ENCODE data around the gene LRP1B. TPM values are rescaled to one million over a fixed set of nuclear protein-coding genes. Genes with fewer than 3 reads are reported as not detected.

LRP1B gene
- total RNA-seq, 2 experiments from 2014 or later: not detected

- ATAC-seq (no peak), DNase-seq (no peak)
- ChIA-PET CTCF (no interaction called here), POLR2A (no interaction called here)
- Mint-ChIP-seq H3K4me3 (no peak overlapping the region), H3K9me3 (ENCODE audit: low read depth) (peaks cover 13% of the 10 kb centered on the region), H3K4me1 (no peaks in the 10 kb centered on the region), H3K27me3 (no peaks in the 10 kb centered on the region), H3K36me3 (ENCODE audit: low read depth) (no peaks in the 10 kb centered on the region), H3K27ac (no peak overlapping the region)
- intact Hi-C loops (cut with DNase I, micrococcal nuclease): no loop called here
These were observed 789.4 kb downstream of the LRP1B start for GRCh38 chr2:141341444-141341843.

- Mint-ChIP-seq H3K36me3 (ENCODE audit: low read depth) (no peaks in the 10 kb centered on the region), H3K4me1 (no peaks in the 10 kb centered on the region), H3K27ac (no peak overlapping the region), H3K9me3 (ENCODE audit: low read depth) (peaks cover 5% of the 10 kb centered on the region), H3K27me3 (no peaks in the 10 kb centered on the region), H3K4me3 (no peak overlapping the region)
- DNase-seq: no peak
- intact Hi-C loops (cut with DNase I, micrococcal nuclease): no loop called here
- ChIA-PET POLR2A (no interaction called here), CTCF (no interaction called here)
- no peak for ATAC-seq
These were observed 799.7 kb downstream of the LRP1B start for GRCh38 chr2:141331127-141331526.

- POLR2A ChIA-PET: no interaction called here
- no peak for ATAC-seq
These were observed 800.9 kb downstream of the LRP1B start for GRCh38 chr2:141329964-141330363.

GRCh38 chr2:141323571-141323970 is 807.2 kb downstream of the LRP1B start:
- H3K4me3 Mint-ChIP-seq: no peak overlapping the region
- ChIA-PET CTCF (no interaction called here), POLR2A (no interaction called here)
- H3K4me1 Mint-ChIP-seq: no peaks in the 10 kb centered on the region
- H3K9me3 Mint-ChIP-seq (ENCODE audit: low read depth): peaks cover 8% of the 10 kb centered on the region
- DNase-seq: no peak
- intact Hi-C loops (cut with DNase I, micrococcal nuclease): no loop called here
- no peak for ATAC-seq
- H3K27me3 Mint-ChIP-seq: no peaks in the 10 kb centered on the region
- H3K27ac Mint-ChIP-seq: no peak overlapping the region
- H3K36me3 Mint-ChIP-seq (ENCODE audit: low read depth): no peaks in the 10 kb centered on the region

More at GRCh38 chr2:141329964-141330363, 800.9 kb downstream of the LRP1B start:
- no peaks in the 10 kb centered on the region for H3K36me3 Mint-ChIP-seq (ENCODE audit: low read depth)
- peaks cover 7% of the 10 kb centered on the region for H3K9me3 Mint-ChIP-seq (ENCODE audit: low read depth)
- intact Hi-C loops (cut with DNase I, micrococcal nuclease): no loop called here
- no peak overlapping the region for H3K27ac Mint-ChIP-seq
- CTCF ChIA-PET: no interaction called here
- H3K27me3 Mint-ChIP-seq: no peaks in the 10 kb centered on the region
- no peak overlapping the region for H3K4me3 Mint-ChIP-seq
- no peak for DNase-seq
- H3K4me1 Mint-ChIP-seq: no peaks in the 10 kb centered on the region

- intact Hi-C loops (cut with DNase I, micrococcal nuclease): no loop called here
- CTCF ChIA-PET: no interaction called here
- ATAC-seq (no peak), DNase-seq (no peak)
- Mint-ChIP-seq H3K36me3 (ENCODE audit: low read depth) (no peaks in the 10 kb centered on the region), H3K4me1 (no peaks in the 10 kb centered on the region), H3K27me3 (no peaks in the 10 kb centered on the region), H3K9me3 (ENCODE audit: low read depth) (peaks cover 5% of the 10 kb centered on the region), H3K4me3 (no peak overlapping the region), H3K27ac (no peak overlapping the region)
- POLR2A ChIA-PET: no interaction called here
These were observed 812.8 kb downstream of the LRP1B start for GRCh38 chr2:141317986-141318385.

GRCh38 chr2:141316606-141317005 is 814.2 kb downstream of the LRP1B start:
- Mint-ChIP-seq H3K9me3 (ENCODE audit: low read depth) (peaks cover 6% of the 10 kb centered on the region), H3K4me1 (no peaks in the 10 kb centered on the region), H3K27me3 (no peaks in the 10 kb centered on the region), H3K36me3 (ENCODE audit: low read depth) (no peaks in the 10 kb centered on the region), H3K4me3 (no peak overlapping the region), H3K27ac (no peak overlapping the region)
- CTCF ChIA-PET: no interaction called here
- DNase-seq (no peak), ATAC-seq (no peak)
- POLR2A ChIA-PET: no interaction called here
- intact Hi-C loops (cut with DNase I, micrococcal nuclease): no loop called here

- ATAC-seq: no peak
- intact Hi-C loops (cut with DNase I, micrococcal nuclease): no loop called here
These were observed 814.7 kb downstream of the LRP1B start for GRCh38 chr2:141316103-141316502.

GRCh38 chr2:141313972-141314371 is 816.8 kb downstream of the LRP1B start:
- Mint-ChIP-seq H3K9me3 (ENCODE audit: low read depth) (peaks cover 14% of the 10 kb centered on the region), H3K4me3 (no peak overlapping the region), H3K4me1 (no peaks in the 10 kb centered on the region), H3K27ac (no peak overlapping the region), H3K27me3 (no peaks in the 10 kb centered on the region), H3K36me3 (ENCODE audit: low read depth) (no peaks in the 10 kb centered on the region)
- ATAC-seq (no peak), DNase-seq (no peak)
- POLR2A ChIA-PET: no interaction called here
- intact Hi-C loops (cut with DNase I, micrococcal nuclease): no loop called here
- CTCF ChIA-PET: no interaction called here

More at GRCh38 chr2:141316103-141316502, 814.7 kb downstream of the LRP1B start:
- H3K27me3 Mint-ChIP-seq: no peaks in the 10 kb centered on the region
- no peaks in the 10 kb centered on the region for H3K4me1 Mint-ChIP-seq
- H3K36me3 Mint-ChIP-seq (ENCODE audit: low read depth): no peaks in the 10 kb centered on the region
- ChIA-PET POLR2A (no interaction called here), CTCF (no interaction called here)
- no peak for DNase-seq
- no peak overlapping the region for H3K4me3 Mint-ChIP-seq
- peaks cover 6% of the 10 kb centered on the region for H3K9me3 Mint-ChIP-seq (ENCODE audit: low read depth)
- H3K27ac Mint-ChIP-seq: no peak overlapping the region

- intact Hi-C loops (cut with DNase I, micrococcal nuclease): no loop called here
- DNase-seq (no peak), ATAC-seq (no peak)
- H3K4me1 Mint-ChIP-seq: no peaks in the 10 kb centered on the region
- no peaks in the 10 kb centered on the region for H3K27me3 Mint-ChIP-seq
- no peak overlapping the region for H3K4me3 Mint-ChIP-seq
- peaks cover 12% of the 10 kb centered on the region for H3K9me3 Mint-ChIP-seq (ENCODE audit: low read depth)
- H3K27ac Mint-ChIP-seq: no peak overlapping the region
- no peaks in the 10 kb centered on the region for H3K36me3 Mint-ChIP-seq (ENCODE audit: low read depth)
- POLR2A ChIA-PET: no interaction called here
- CTCF ChIA-PET: no interaction called here
These were observed 819.4 kb downstream of the LRP1B start for GRCh38 chr2:141311430-141311829.

GRCh38 chr2:141306368-141306767 is 824.4 kb downstream of the LRP1B start:
- Mint-ChIP-seq H3K36me3 (ENCODE audit: low read depth) (no peaks in the 10 kb centered on the region), H3K27me3 (no peaks in the 10 kb centered on the region), H3K4me1 (no peaks in the 10 kb centered on the region), H3K27ac (no peak overlapping the region), H3K4me3 (no peak overlapping the region), H3K9me3 (ENCODE audit: low read depth) (peaks cover 16% of the 10 kb centered on the region)
- CTCF ChIA-PET: no interaction called here
- ATAC-seq (no peak), DNase-seq (no peak)
- POLR2A ChIA-PET: no interaction called here
- intact Hi-C loops (cut with DNase I, micrococcal nuclease): no loop called here

- Mint-ChIP-seq H3K36me3 (ENCODE audit: low read depth) (no peaks in the 10 kb centered on the region), H3K27ac (no peak overlapping the region), H3K4me3 (no peak overlapping the region), H3K27me3 (no peaks in the 10 kb centered on the region), H3K4me1 (no peaks in the 10 kb centered on the region), H3K9me3 (ENCODE audit: low read depth) (peaks cover 8% of the 10 kb centered on the region)
- ChIA-PET CTCF (no interaction called here), POLR2A (no interaction called here)
- DNase-seq (no peak), ATAC-seq (no peak)
- intact Hi-C loops (cut with DNase I, micrococcal nuclease): no loop called here
These were observed 829.3 kb downstream of the LRP1B start for GRCh38 chr2:141301551-141301950.

GRCh38 chr2:141280037-141280436 is 850.8 kb downstream of the LRP1B start:
- intact Hi-C loops (cut with DNase I, micrococcal nuclease): no loop called here

GRCh38 chr2:141271346-141271745 is 859.5 kb downstream of the LRP1B start:
- ChIA-PET CTCF (no interaction called here), POLR2A (no interaction called here)
- H3K4me1 Mint-ChIP-seq: no peaks in the 10 kb centered on the region
- H3K27me3 Mint-ChIP-seq: no peaks in the 10 kb centered on the region
- no peaks in the 10 kb centered on the region for H3K36me3 Mint-ChIP-seq (ENCODE audit: low read depth)
- ATAC-seq (no peak), DNase-seq (no peak)
- H3K4me3 Mint-ChIP-seq: no peak overlapping the region
- no peak overlapping the region for H3K27ac Mint-ChIP-seq
- intact Hi-C loops (cut with DNase I, micrococcal nuclease): no loop called here
- H3K9me3 Mint-ChIP-seq (ENCODE audit: low read depth): peaks cover 12% of the 10 kb centered on the region

More at GRCh38 chr2:141280037-141280436, 850.8 kb downstream of the LRP1B start:
- Mint-ChIP-seq H3K27ac (no peak overlapping the region), H3K9me3 (ENCODE audit: low read depth) (peaks cover 9% of the 10 kb centered on the region), H3K27me3 (no peaks in the 10 kb centered on the region), H3K4me1 (no peaks in the 10 kb centered on the region), H3K4me3 (no peak overlapping the region), H3K36me3 (ENCODE audit: low read depth) (no peaks in the 10 kb centered on the region)
- CTCF ChIA-PET: no interaction called here
- no peak for DNase-seq
- POLR2A ChIA-PET: no interaction called here
- no peak for ATAC-seq
